K562 (cell line): Measurements from ENCODE around the gene CBX8. TPM values are rescaled to one million over a fixed set of nuclear protein-coding genes. Genes with fewer than 3 reads are reported as not detected.
A peak's percentile ranks its signal among the peaks of the same experiment; 100 is the strongest.

Experiments
- ATAC-seq: fragments of 200-7000 bp; cut with Tn5 transposase; 3 replicates; pipeline ENCODE4 v1.9.1; 2020; ENCODE audit warnings: moderate library complexity
- BruUV-seq: library from RNA; stranded (reverse); fragments of 400-500 nt; replicated peaks from 2 replicates; lab custom pipeline; 2021; lab: Mats Ljungman, UMichigan
- CTCF ChIA-PET: fragments of 300-600 bp; formaldehyde crosslinking; extraction: SDS; loops from one replicate; lab custom pipeline; 2021; ENCODE audit warnings: low intra/inter-chr PET ratio; lab: Yijun Ruan, JAX
- POLR2A ChIA-PET: fragments of 300-600, 350-650 bp; sonication (Branson Sonifier 250); formaldehyde crosslinking; extraction: SDS; loops from one replicate; lab custom pipeline; 2021; ENCODE audit warnings: antibody characterized with exemption, inconsistent platforms; lab: Yijun Ruan, JAX
- DNase-seq, 4 experiments: peaks; one replicate each; pipeline versions ENCODE4 v3.0.0 to v3.0.0-alpha.2; 2011 to 2018; ENCODE audit warnings: low spot score in 3 of 4, mixed read lengths in 3 of 4; ENCODE audit errors: extremely low read depth in 1 of 4
- FAIRE-seq: peaks from 2 replicates; lab custom pipeline; 2011; peaks lifted over from hg19 to GRCh38; lab: Jason Lieb, UNC
- H2AFZ ChIP-seq: 2 replicates; pipeline ENCODE4 v1.6.0; 2011; ENCODE audit warnings: low read depth, low read length, control low read depth, inconsistent platforms
- H3K27ac ChIP-seq: fragments of 200-600 bp; 3 replicates; pipeline ENCODE4 v1.8.0; 2011; ENCODE audit warnings: low read depth, mild to moderate bottlenecking, control low read depth, inconsistent platforms, low read length, moderate library complexity, mixed read lengths; ENCODE audit errors: extremely low read depth
- H3K27me3 ChIP-seq, 2 experiments: fragments of 300-600 bp in 1 of 2; 2 replicates in 1 of 2; 3 replicates in 1 of 2; pipeline versions ENCODE4 v1.6.0 to v1.8.0; 2011; ENCODE audit warnings: inconsistent platforms in 2 of 2, low read length in 2 of 2, mild to moderate bottlenecking in 1 of 2, mixed read lengths in 1 of 2, moderate library complexity in 1 of 2; ENCODE audit not compliant: control insufficient read depth in 2 of 2, insufficient read depth in 2 of 2
- H3K36me3 ChIP-seq: fragments of 300-600 bp; 3 replicates; pipeline ENCODE4 v1.8.0; 2011; ENCODE audit warnings: mild to moderate bottlenecking, low read length, inconsistent platforms; ENCODE audit not compliant: control insufficient read depth, insufficient read depth
- H3K4me1 ChIP-seq, 2 experiments: fragments of 200-600 bp in 1 of 2; replicated peaks in 1 of 2; 2 replicates in 1 of 2; 3 replicates in 1 of 2; pipeline versions ENCODE4 v1.5.1 to v1.8.0; 2011; ENCODE audit warnings: inconsistent platforms in 2 of 2, low read length in 2 of 2, mild to moderate bottlenecking in 1 of 2, mixed read lengths in 1 of 2, moderate library complexity in 1 of 2; ENCODE audit not compliant: control insufficient read depth in 2 of 2, insufficient read depth in 2 of 2
- H3K4me2 ChIP-seq: 2 replicates; pipeline ENCODE4 v1.6.1; 2011; ENCODE audit warnings: low read length, control low read depth, inconsistent platforms, mixed read lengths; ENCODE audit not compliant: insufficient read depth
- H3K4me3 ChIP-seq: fragments of 200-600 bp; sonication (generic), shearing (Covaris generic); 2 replicates; pipeline ENCODE4 v1.5.1; 2016; ENCODE audit warnings: control low read depth, inconsistent platforms
- H3K79me2 ChIP-seq: fragments of 200-600 bp; 3 replicates; pipeline ENCODE4 v1.8.0; 2011; ENCODE audit warnings: low read length, inconsistent platforms; ENCODE audit not compliant: control insufficient read depth, insufficient read depth
- H3K9ac ChIP-seq, 2 experiments: 2 replicates each; pipeline versions ENCODE4 v1.6.0 to v1.6.1; 2011; ENCODE audit warnings: low read depth in 2 of 2, low read length in 2 of 2, control low read depth in 1 of 2, inconsistent platforms in 1 of 2, mild to moderate bottlenecking in 1 of 2, mixed read lengths in 1 of 2; ENCODE audit not compliant: insufficient read depth in 1 of 2
- H3K9me1 ChIP-seq: one replicate; pipeline ENCODE4 v1.6.0; 2011; ENCODE audit warnings: inconsistent platforms, mild to moderate bottlenecking, low read length, moderate library complexity; ENCODE audit not compliant: control insufficient read depth, insufficient read depth
- H3K9me3 ChIP-seq: replicated peaks from 2 replicates; pipeline ENCODE4 v1.5.1; 2011; ENCODE audit warnings: low read depth, low read length, inconsistent platforms; ENCODE audit not compliant: control insufficient read depth, insufficient read depth
- H4K20me1 ChIP-seq: replicated peaks from 2 replicates; pipeline ENCODE4 v1.6.1; 2011; ENCODE audit warnings: low read length, inconsistent platforms, mixed read lengths; ENCODE audit not compliant: control insufficient read depth, insufficient read depth
- BRF2 ChIP-seq: IDR thresholded peaks from 3 replicates; pipeline ENCODE4 v1.6.1; 2011; ENCODE audit warnings: borderline replicate concordance, mild to moderate bottlenecking; ENCODE audit not compliant: insufficient read length, insufficient read depth
- RFX1 ChIP-seq: fragments of 450-650 bp; IDR thresholded peaks from 2 replicates; pipeline ENCODE4 v1.6.1; 2016; ENCODE audit warnings: mild to moderate bottlenecking, moderate library complexity
- TCF15 ChIP-seq: fragments of 250-450 bp; sonication (Bioruptor Pico); IDR thresholded peaks from 2 replicates; pipeline ENCODE4 v1.8.0; 2022; ENCODE audit warnings: moderate library complexity, mild to moderate bottlenecking, inconsistent platforms
- TRIM24 ChIP-seq, 2 experiments: fragments of 450-650 bp; IDR thresholded peaks; 2 replicates each; pipeline ENCODE4 v1.6.1; 2016
- YY1 ChIP-seq, 3 experiments: IDR thresholded peaks; 2 replicates each; pipeline ENCODE4 v1.6.1; 2011; ENCODE audit warnings: low read length in 2 of 3, mild to moderate bottlenecking in 2 of 3, moderate library complexity in 2 of 3, borderline replicate concordance in 1 of 3, control low read depth in 1 of 3, low read depth in 1 of 3; ENCODE audit not compliant: insufficient read depth in 3 of 3, insufficient replicate concordance in 2 of 3, control insufficient read depth in 1 of 3, insufficient read length in 1 of 3; ENCODE audit errors: extremely low read depth in 1 of 3
- ZBTB33 ChIP-seq: sonication (generic); formaldehyde crosslinking; IDR thresholded peaks from 2 replicates; pipeline ENCODE4 v1.8.1; 2023; ENCODE audit warnings: mild to moderate bottlenecking, missing genetic modification reagents
- ZNF184 ChIP-seq: sonication (generic); formaldehyde crosslinking; IDR thresholded peaks from 2 replicates; pipeline ENCODE4 v1.5.0; 2020; ENCODE audit warnings: missing genetic modification reagents
- ZNF217 ChIP-seq: sonication (generic); formaldehyde crosslinking; IDR thresholded peaks from 2 replicates; pipeline ENCODE4 v1.8.0; 2022; ENCODE audit warnings: mild to moderate bottlenecking, missing genetic modification reagents
- ZNF57 ChIP-seq: fragments of 450-650 bp; formaldehyde crosslinking; IDR thresholded peaks from 2 replicates; pipeline ENCODE4 v1.4.0; 2020; ENCODE audit warnings: mild to moderate bottlenecking, moderate library complexity
- WGBS: fragments of 100-300 bp; shearing (Covaris generic); methylation state at CpG from one replicate; pipeline ENCODE4 v1.1.6; 2016; ENCODE audit warnings: low coverage, mixed read lengths; ENCODE audit not compliant: insufficient coverage; ENCODE audit errors: missing lambda C conversion rate; 5-methylcytosine and 5-hydroxymethylcytosine counted together
- in situ Hi-C: fragments of 300-500 bp; cut with MboI; formaldehyde crosslinking; loops from 4 replicates; pipeline ENCODE4 v1.15.0; 2018; ENCODE audit warnings: inconsistent platforms, mixed read lengths
- intact Hi-C: fragments of 100-400 bp; cut with micrococcal nuclease; formaldehyde crosslinking; loops from 2 replicates; pipeline ENCODE4 v1.14.2; 2022
- polyA plus RNA-seq, 8 experiments: library from polyadenylated mRNA; depleted of rRNA in 4 of 8; stranded (reverse) in 5 of 8; unstranded in 3 of 8; fragments of >200 nt; fragmentation: Nextera tagmentation in 2 of 8; fragmentation: Illumina TruSeq in 1 of 8; extraction: Ambion mirVana in 2 of 8; extraction: Trizol in 1 of 8; gene quantifications; 2 replicates each; pipeline versions ENCODE4 v1.2.1 to v1.2.3, GENCODE V29; 2011 to 2014; ENCODE audit warnings: inconsistent platforms in 1 of 8, missing spikeins in 1 of 8
- total RNA-seq, 7 experiments: library from RNA; depleted of rRNA in 6 of 7; stranded (reverse); fragments of >200 nt in 6 of 7; fragmentation: Illumina TruSeq in 2 of 7; extraction: Trizol in 2 of 7; gene quantifications; 2 replicates each; pipeline versions ENCODE4 v1.2.1 to v1.2.3, GENCODE V29; 2011 to 2021; ENCODE audit warnings: low replicate concordance in 1 of 7

Gene CBX8
- total and polyA plus RNA-seq, 9 of the 15 experiments (the other 6 are each of a cell fraction or from before 2014, with no cell fraction given), result 0.08 to 11.9 (median 2.6) TPM

GRCh38 chr17:79747508-79748294 is 49.2 kb downstream of the CBX8 start:
- no peak overlapping the region for H3K4me3 ChIP-seq
- 91% methylated on average over 21 of the region's 74 CpGs for WGBS

More at GRCh38 chr17:79747508-79748294, 49.2 kb downstream of the CBX8 start:
- DNase-seq, result no peak
- Histone ChIP-seq H4K20me1 (no peaks in the 10 kb centered on the region), H3K36me3 (no peaks in the 10 kb centered on the region), H3K9me1 (no peaks in the 10 kb centered on the region), H3K4me1 (peaks cover 18 to 25% of the 10 kb centered on the region in 2 experiments), H3K27ac (no peak overlapping the region), H3K4me2 (no peak overlapping the region), H3K79me2 (no peaks in the 10 kb centered on the region), H3K27me3 (no peaks in the 10 kb centered on the region), H3K9ac (no peak overlapping the region; a peak in 1 of 4 replicates), H3K9me3 (no peaks in the 10 kb centered on the region), H2AFZ (no peak overlapping the region)
- ChIA-PET CTCF (interaction anchor here (1.9 kb wide), 1 partner anchor 30 kb away, joined by 8 read pairs; the partner anchor contains the start of gene CBX2), POLR2A (no interaction called here)
- in situ Hi-C loops (loop anchor here (5.0 to 10.0 kb wide), 2 partner anchors 45 to 167 kb away; no protein-coding TSS in a partner anchor), intact Hi-C loops (loop anchor here (2.0 to 10.0 kb wide), 3 partner anchors 40 to 227 kb away; partner anchors contain the start of gene CBX4)
- no TSS peak for BruUV-seq
- ATAC-seq, result no peak
- FAIRE-seq, result no peak
- TF ChIP-seq ZNF184 (no peak), TCF15 (no peak), ZNF57 (CRISPR knock-in tag) (no peak), RFX1 (peak; percentile 38), YY1 (IDR thresholded peaks at IDR 0.05; ENCODE audit: borderline replicate concordance in 1 of 3, control insufficient read depth in 1 of 3, extremely low read depth in 1 of 3, insufficient read depth in 3 of 3, insufficient read length in 1 of 3, insufficient replicate concordance in 2 of 3, low read depth in 1 of 3, low read length in 2 of 3) (no peak), ZNF217 (CRISPR knock-in tag) (no peak), TRIM24 (IDR thresholded peaks at IDR 0.05) (no peak), BRF2 (no peak), ZBTB33 (peak; percentile 67)
